Epithelial cell of esophagus (primary cell): Measurements from ENCODE around the gene PRG2.

Experiments
- DNase-seq: peaks from one replicate; pipeline ENCODE4 v3.0.0; 2010; ENCODE audit warnings: low read depth
- H3K4me3 ChIP-seq: 2 replicates; pipeline ENCODE4 v1.5.1; 2011; ENCODE audit warnings: mild to moderate bottlenecking, low read length, control low read depth
- CTCF ChIP-seq: IDR thresholded peaks from 2 replicates; pipeline ENCODE4 v1.5.1; 2011; ENCODE audit warnings: low read depth, mild to moderate bottlenecking, low read length, control low read depth, inconsistent platforms; ENCODE audit not compliant: insufficient read depth; ENCODE audit errors: missing control alignments

Gene PRG2

GRCh38 chr11:57421066-57421465, 30.6 kb upstream of the PRG2 start:
- H3K4me3 ChIP-seq: no peak overlapping the region
- TF ChIP-seq CTCF: no peak
- DNase-seq: no peak

- no peak for DNase-seq
- no peak overlapping the region for H3K4me3 ChIP-seq
- no peak for TF ChIP-seq CTCF
Measured at GRCh38 chr11:57419146-57419545, 28.7 kb upstream of the PRG2 start.

- H3K4me3 ChIP-seq: no peak overlapping the region
- no peak for DNase-seq
- no peak for TF ChIP-seq CTCF
Measured at GRCh38 chr11:57418131-57418530, 27.7 kb upstream of the PRG2 start.

GRCh38 chr11:57417056-57417455, 26.6 kb upstream of the PRG2 start:
- no peak overlapping the region for H3K4me3 ChIP-seq
- no peak for DNase-seq
- no peak for TF ChIP-seq CTCF

GRCh38 chr11:57416436-57416835, 26.0 kb upstream of the PRG2 start:
- no peak overlapping the region for H3K4me3 ChIP-seq
- DNase-seq: no peak
- TF ChIP-seq CTCF: no peak

- no peak for TF ChIP-seq CTCF
Measured at GRCh38 chr11:57414612-57415212, 24.3 kb upstream of the PRG2 start.

GRCh38 chr11:57413681-57414080, 23.2 kb upstream of the PRG2 start:
- no peak for TF ChIP-seq CTCF
- no peak for DNase-seq
- H3K4me3 ChIP-seq: no peak overlapping the region

More at GRCh38 chr11:57414612-57415212, 24.3 kb upstream of the PRG2 start:
- no peak overlapping the region for H3K4me3 ChIP-seq
- no peak for DNase-seq
